HG02981 (cell line): ENCODE results near the gene ZNF385C.

ENCODE experiments used
- ATAC-seq: cut with Tn5 transposase; IDR thresholded peaks from one replicate; pipeline ENCODE4 v1.9.1; 2021; ENCODE audit warnings: mild to moderate bottlenecking, moderate library complexity; ENCODE audit not compliant: unreplicated experiment

ZNF385C gene

DNA sequence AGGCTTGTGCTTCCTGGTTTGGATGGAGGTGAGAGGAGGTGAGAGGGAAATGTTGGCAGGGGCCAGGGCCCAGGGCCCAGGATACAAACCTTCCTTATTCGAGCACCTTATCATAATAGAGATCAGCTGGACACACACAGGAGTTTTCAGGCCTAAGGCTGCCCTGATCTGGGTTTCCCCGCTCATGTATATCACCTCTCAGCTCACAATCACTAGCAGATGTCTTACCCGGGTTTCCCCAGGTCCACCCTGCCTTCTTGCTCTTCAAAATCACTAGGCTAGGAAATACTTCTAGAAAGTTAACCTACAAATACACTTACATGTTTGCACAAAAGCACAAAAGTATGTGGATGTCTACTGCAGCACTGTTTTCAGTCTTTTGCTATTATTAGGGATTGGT is 28.6 kb upstream of the ZNF385C start:
- ATAC-seq = no peak

DNA sequence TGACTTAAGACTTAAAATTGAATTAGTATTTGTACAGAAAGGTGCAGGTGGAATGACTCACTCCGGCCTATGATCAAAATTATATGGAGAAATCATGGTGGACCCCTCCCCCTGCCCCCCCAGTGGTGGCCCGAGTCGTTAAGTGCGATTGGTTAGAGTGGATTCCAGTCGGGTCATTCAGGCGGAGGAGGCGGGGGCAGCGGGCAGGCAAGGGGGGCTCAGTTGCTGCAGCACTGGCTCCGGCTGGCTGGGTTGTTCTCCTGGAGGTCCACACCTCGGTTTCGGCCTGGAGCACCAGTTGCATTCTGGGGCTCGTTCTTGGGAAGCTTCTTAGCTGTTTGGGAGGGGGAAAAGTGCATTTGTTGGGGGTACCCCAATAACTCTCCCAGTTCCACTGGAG is 27.3 kb upstream of the ZNF385C start:
- no peak for ATAC-seq

DNA sequence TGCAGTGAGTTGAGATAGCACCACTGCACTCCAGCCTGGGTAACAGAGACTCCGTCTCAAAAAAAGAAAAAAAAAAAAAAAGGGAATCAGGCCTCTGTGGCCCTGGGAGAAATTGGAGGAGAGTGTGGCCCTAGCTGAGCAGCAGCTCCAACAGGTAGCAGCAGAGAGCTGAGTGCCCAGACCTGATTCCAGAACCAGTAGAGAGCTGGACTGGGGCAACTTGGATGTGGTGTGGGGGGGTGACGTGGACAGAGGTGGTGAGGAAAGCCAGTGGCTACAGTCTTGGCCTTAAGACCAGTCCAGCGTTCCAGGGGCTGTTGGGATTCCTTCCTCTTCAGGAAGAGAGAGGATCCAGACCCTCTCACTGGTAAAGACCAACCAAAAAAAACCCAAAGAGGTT is 26.0 kb upstream of the ZNF385C start:
- ATAC-seq = no peak

DNA sequence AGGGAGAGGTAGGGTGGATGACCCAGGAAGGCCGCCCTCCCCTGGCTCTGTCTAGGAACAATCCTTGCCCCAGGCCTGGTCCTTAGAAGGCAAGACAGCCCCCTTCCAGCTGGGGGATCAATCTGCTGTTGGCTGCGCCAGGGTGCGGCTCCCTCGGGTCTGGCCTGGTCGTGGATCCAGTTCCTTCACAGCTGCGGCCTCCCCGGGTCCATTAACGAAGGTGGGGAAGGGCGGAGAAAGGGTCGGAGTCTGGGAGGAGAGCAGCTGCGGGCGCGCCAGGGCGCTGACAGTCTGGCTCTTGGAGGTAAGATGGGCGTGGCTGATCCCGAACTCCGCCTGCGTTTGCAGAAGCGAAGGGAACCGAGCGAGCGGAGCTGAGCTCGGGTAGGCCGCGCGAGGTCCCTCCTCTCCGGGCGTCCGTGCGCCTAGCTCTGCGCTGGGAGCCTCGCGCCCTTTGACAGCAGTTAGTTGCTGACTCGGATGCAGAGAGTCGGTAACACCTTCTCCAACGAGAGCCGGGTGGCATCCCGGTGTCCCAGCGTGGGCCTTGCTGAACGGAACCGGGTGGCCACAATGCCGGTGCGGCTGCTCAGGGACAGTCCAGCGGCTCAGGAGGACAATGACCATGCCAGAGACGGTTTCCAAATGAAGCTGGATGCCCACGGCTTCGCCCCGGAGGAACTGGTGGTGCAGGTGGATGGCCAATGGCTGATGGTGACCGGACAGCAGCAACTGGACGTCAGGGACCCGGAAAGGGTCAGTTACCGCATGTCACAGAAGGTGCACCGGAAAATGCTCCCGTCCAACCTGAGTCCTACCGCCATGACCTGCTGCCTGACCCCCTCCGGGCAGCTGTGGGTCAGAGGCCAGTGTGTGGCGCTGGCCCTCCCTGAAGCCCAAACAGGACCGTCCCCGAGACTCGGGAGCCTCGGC is 24.4 kb upstream of the ZNF385C start, which contains the start of gene HSPB9:
Gene HSPB9, plus strand, starts transcription at position 434 of the 933 bp plus-strand sequence. Its CDS starts 47 bp downstream, at position 481.
- ATAC-seq = no peak

DNA sequence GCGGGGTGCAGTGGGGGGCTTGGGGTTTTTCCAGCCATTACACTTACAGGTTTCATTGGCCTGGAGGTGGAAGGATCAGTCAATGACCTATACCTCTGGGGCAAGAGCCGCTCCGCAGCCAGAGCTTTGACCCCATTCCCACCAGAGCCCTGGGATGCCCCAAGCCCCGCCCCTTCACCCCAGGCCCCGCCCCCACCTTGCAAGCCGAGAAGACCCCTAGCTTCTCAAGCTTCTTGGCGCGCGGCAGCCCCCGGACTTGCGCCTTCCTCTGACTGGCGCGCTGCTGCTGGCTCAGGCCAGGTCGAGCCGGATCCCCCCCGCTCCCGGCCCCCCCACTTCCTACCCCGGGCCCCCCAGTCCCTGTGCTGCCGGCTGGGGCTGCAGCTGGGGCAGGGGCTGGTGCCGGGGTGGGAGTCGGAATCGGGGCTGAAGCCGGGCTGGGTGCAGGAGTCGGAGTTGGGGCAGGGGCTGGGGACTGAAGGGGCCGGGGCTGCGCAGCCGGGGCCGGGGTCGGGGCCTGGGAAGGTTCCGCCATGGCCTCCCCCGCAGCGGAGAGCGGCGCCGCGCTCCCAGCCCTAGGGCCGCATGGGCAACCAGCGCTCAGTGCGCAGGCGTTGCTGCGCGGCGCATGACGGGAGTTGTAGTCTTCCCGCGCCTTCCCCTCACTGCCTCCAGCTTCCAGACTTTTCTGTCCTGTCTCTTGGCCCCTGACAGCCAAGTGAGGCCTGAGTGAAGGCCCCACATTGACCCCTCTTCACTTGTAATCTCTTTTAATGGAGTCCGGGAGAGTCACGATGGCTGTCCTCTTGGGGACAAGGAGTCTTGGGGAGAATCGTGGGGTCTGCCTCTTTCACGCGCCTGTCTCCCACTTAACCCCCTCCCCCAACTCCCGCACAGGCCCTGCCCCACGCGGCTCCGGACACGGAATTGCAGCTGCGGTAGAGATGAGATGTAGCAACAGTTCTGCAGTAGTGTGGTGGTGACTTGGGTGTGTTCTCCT is 22.8 kb upstream of the ZNF385C start, which contains the start of gene KAT2A:
Gene KAT2A, minus strand, starts transcription at position 598 of the 1,000 bp plus-strand sequence. Its CDS starts 63 bp downstream, at position 535.
- ATAC-seq = peak; percentile 69

DNA sequence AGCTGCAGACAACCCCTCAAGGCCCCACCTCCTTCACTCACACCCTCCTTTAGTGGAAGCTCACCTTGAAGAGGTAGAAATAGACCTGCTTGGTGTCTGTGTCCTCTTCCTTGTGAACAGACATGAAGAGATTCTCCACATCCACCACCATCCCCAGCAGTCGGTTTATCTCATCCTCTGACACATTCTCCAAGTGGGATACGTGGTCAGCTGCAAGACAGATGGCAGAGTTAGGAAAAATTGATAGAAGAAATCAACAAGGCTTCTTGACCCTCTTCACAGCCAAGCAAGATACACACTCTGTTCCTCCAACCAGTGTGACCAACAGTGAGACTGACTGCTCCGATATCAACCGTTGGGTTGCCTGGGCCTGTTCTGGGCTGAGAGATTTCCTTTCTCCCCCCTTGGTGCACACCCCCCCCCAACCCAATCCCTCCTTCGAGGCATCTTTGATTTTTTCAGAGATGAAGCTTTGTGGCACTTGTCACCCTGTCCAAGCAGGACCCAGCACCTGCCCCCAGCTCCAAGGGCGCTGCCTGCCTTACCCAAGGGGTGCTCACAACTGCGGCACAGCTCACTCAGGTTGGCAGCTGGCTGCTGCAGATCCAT is 22.0 kb upstream of the ZNF385C start:
- no peak for ATAC-seq

DNA sequence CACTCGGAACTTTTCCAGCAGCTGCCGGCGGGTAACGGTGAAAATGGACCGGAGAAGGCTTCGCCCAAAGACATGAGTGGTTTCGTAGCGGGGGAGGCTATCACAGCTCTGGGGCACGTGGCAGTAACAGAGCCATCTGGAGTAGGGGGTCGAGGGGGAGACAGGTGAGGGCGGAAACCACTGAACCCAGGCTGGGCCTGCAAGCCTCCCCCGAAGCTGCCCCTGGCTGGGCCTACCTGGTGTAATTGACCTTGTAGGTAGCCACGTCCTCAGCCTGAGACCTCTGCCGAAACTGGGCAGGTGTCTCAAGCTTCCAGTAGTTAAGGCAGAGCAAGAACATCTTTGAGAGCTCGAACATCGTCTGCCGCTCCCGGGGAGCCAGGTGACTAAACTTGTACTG is 21.0 kb upstream of the ZNF385C start:
- ATAC-seq = no peak

DNA sequence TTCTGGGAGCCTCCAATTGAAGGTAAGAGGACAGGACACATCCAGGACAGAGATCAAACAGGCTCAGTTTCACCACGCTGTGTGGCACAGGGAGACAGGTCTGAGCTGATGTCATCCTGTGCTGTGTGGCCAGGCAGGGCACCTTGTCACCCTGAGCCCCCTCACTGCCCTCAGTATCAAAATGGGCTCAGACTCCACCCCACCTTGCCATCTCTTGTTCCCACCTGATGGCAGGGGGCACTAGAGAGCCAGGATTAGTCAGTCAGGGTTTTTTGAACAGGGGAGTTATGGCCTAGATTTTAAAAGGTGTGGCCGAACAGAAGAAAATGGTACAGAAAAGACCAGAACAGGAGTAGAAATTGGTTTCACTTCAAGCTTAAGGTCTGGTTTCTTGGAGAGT is 20.3 kb upstream of the ZNF385C start:
- ATAC-seq = no peak

DNA sequence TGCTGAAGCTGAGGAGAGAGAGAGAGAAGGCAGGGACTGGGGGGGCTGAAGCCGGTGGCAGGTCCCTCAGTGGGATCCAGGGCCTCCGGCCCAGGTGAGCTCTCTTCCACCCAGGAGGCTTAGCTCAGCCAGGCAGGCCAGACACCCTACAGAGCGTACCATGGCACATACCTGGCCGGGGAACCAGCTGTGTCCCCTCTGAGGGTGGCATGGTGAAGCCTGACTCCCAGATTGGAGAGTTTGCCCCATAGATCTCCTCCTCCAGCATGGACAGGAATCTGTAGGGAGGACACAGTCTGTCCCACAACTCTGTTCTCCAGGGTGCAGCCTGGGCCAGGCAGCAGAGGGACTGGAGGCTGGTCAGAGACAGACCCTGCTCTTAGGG is 19.8 kb upstream of the ZNF385C start:
- ATAC-seq = no peak

DNA sequence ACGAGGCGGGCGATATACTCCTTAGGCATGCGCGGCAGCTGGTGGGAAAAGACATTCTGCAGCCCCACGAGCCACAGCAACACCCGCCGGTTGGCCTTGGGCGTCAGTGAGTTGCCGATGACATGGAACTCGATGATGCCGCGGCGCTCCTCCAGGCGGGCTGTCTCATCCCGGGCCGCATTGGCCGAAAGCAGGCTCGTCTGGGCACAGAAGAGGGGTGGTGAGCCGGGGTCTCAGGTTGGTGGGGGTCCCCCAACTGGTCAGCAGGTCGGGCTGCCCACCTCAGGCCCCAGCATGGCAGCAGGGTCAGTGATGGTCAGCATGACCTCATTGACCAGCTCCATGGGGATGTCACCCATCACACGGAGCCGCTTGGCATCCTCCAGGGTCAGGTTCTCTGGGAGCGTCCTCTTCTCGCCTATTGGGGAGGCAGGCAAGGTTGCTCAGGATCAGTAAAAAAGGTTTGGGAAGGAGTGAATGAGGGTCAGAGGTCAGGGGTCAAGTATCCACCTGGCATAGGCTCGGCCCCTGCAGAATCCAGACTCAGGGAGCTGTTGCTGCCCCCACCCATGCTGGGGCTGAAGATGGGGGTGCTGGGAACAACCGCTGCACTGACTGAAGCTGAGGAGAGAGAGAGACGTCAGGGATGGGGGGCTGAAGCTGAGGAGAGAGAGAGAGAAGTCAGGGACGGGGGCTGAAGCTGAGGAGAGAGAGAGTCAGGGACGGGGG is 19.3 kb upstream of the ZNF385C start:
- ATAC-seq = no peak

DNA sequence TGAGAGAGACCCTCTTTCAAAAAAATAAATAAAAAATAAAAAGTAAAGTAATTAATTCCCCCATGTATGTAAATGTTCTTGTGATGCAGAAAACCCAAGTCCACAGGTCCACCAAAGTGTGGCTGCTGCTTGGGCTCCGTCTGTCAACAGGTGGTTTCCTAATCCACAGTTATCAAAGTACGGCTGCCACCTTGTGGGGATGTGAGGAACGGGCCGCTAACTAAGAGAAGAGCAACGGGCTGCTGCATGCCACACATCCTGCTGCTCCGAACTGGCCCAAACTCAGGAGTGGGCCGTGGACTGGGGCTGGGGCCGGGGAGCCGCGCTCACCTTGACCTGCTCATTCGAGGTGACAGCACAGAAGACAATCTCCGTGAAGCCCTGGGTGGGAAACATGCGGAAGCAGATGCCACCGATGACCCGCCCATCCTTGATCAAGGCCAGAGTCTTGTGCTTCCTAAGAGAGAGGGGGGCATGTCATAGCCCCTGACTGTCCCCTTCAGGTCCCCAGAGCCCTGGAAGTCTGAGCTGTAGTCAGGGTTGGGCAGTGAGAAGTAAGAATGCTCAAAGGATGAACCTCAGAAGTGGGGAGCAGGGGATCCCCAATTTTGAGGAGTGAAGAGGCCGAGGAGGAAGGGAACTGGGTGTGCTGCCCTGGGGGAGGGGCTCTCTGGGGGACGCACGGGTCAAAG is 18.6 kb upstream of the ZNF385C start:
- ATAC-seq = no peak

DNA sequence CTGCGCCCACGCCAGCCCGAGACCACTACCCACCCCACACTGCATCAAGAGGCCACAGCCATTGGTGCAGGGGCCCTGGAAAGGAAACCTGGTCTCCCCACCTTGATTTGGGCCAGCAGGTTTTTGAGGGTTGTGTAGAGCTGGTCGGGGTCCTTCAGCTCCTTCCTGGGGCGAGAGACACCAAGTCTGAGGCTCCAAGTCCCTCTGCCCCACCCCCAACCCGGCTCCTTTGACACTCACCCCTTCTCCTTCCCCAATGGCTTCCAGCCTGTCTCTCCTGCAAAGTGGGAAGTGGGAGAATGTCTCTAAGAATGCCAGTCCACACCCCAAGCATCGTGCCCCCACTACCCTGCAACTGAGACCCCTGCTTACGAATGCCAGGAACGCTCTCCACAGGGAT is 15.8 kb upstream of the ZNF385C start:
- ATAC-seq = no peak

DNA sequence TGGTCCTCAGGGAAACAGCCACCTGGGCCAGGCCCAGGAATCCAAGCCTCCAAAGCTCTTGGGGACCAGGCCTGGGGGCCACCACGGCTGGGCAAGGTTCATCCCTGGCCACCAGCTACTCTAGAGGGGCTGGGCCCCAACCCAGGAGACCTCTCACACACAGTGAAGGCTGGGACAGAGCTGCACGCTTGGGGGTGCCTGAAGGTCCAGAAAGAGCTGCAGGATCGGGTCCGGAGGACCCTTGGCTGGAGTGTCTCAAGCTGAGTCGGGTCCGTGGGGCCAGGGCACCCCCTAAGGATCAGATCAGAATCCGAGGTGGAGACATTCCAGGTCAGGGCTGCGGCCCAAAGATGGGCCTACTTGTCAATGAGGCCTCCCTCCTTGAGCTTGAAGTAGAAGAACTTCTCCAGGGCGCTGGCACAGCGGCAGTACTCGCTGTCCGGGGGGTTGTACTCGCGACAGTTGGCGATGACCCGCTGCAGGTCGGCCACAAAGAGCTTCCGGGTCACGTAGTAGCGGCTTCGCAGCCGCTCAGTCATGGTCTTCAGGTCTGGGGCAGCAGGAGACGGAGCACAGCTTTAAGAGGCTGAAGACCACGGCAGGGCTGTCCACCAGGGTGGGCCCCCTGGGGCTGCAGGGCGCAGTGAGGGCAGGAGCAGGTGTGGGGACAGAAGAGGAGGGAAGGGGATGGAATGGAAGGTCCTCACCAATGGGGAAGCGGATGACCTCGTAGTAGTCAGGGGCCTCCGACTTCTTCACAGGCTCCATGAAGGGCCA is 15.2 kb upstream of the ZNF385C start:
- no peak for ATAC-seq

DNA sequence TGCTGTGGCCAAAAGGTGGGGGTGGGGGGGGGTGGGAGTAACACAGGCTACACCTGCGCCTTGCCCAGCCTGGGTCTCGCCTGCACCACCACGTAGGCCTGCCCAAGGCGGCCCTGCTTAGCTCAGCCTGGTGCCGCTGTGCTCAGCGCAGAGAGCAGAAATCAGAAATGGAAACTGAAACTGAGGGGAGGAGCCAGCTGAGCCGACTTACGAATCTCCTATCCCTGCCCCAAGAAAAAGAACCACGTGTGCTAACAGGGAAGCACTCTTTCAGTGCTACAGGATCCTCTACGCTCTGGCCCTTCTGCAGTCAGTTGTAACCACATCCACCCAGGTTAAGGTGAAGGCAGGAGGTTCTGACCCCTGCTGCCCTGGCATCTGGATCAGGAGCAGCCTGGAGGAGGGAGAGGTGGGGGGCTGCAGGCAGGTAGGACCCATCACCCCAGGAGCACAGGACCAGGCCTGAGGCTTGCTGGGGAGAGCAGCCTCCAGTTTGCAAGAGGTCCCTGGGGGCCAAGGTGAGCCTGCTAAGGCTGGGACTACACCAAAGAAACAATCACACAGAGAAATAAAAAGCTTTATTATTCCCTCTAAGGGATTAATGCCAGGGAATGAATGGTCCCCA is 14.4 kb upstream of the ZNF385C start, which contains the start of gene DHX58:
Gene DHX58, minus strand, starts transcription at position 163 of the 625 bp plus-strand sequence. CDS start 822 bp downstream, outside the sequence.
- ATAC-seq = peak; percentile 59

DNA sequence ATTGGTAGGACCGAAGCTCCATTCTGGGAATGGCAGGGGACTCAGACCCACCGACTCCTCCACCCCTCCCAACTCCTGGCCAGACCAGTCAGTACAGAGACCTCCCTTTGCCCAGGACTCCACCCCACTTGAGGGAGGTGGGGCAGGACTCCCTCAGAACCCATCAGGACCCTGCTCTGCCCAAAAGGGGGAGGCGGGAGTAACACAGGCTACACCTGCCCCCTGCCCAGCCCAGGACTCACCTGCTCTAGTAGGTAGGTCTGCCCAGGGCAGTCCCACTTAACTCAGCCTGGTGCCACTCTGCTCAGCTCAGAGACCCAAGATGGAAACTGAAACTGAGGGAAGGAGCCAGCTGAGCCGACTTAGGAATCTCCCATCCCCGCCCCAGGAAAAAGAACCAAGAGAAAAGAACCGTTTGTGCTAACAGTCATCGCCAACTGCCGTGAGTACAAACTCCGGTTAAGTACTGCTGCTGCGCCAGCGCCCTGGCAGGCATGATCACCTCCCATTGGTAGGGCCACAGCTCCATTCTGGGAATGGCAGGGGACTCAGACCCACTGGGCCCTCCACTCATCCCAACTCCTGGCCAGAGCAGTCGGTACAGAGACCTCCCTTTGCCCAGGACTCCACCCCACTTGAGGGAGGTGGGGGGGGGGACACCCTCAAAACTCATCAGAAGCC is 13.7 kb upstream of the ZNF385C start:
- ATAC-seq = peak; percentile 1

DNA sequence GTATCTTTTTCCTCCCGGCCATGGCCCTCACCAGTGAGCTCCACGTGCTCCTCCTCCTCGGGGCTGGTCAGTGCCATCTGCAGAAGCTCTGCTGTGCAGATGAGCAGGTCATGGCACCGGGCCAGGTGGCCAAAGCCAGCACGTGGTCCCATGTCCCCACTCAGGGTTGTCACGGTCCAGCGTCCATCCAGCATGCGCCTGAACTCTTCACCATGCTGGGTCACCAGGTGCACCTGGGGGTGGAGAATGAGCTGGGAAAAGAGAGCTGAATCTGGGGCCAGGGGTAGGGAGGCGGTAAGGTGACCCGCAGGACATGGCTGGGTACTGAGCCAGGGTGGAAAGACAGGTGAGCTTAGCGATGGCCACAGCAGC is 13.0 kb upstream of the ZNF385C start:
- no peak for ATAC-seq

DNA sequence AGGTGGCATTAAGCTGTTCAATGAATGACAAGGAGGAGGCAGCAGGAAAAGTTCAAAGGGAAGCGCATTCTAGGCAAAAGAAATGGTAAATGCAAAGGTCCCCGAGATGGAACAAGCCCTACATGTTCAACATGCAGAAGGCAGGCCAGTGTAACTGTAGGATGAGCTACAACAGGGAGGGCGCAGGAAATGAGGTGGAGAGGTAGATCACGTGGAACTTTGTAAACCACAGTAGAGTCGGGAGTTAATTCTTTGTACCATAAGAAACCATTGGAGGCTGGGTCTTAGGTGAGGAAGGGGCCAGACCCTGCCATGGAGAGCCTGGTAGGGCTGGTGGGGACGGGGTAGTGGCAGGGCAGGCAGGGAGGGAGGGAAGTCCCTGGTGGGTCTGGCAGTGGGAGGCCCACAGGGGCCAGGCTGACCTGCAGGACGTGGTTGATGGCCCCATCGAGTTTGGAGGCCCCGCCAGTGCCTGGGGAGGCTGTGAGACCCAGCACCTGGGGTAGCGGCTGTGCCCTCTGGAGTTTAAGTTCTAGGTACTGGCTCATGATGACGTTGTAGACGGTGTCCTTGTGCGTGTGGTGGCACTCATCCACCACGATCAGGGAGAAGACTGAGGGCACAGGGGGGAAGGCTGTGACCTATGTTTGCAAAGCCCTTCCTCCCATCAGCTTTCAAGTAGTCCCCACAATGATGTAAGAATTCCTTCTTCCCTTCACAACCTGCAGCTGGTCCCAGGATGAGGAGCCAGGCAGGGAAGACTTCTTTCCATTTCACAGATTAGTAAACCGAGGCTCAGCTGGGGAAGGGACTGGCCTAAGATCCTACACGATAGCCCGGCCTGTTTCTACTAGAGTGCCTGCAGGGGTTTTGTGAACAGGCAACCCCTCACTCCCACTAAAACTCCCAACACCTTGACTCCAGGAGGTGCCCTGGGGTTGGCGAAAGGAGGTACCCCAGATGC is 12.3 kb upstream of the ZNF385C start:
- ATAC-seq = no peak
